HepG2 (cell line): ENCODE data around the gene ARTN. TPM values are rescaled to one million over a fixed set of nuclear protein-coding genes. Genes with fewer than 3 reads are reported as not detected.

Source experiments
- CREB1 ChIP-seq, 2 experiments: fragments of 450-650 bp in 1 of 2; IDR thresholded peaks; 2 replicates each; pipeline ENCODE4 v1.6.1; 2016 to 2017; ENCODE audit warnings: control low read depth in 1 of 2, mild to moderate bottlenecking in 1 of 2, missing compliant biosample characterization in 1 of 2, missing genetic modification characterization in 1 of 2
- ELF3 ChIP-seq: IDR thresholded peaks from 2 replicates; pipeline ENCODE4 v1.6.1; 2016; ENCODE audit warnings: missing genetic modification reagents, missing compliant biosample characterization
- GTF3A ChIP-seq: sonication (generic); formaldehyde crosslinking; conservative IDR thresholded peaks from 2 replicates; pipeline ENCODE4 v1.4.0; 2020; ENCODE audit warnings: mild to moderate bottlenecking, missing genetic modification reagents
- HDAC2 ChIP-seq: sonication (generic); formaldehyde crosslinking; IDR thresholded peaks from 2 replicates; pipeline ENCODE4 v1.4.0; 2020; ENCODE audit warnings: missing genetic modification reagents
- HHEX ChIP-seq: IDR thresholded peaks from 2 replicates; pipeline ENCODE4 v1.6.1; 2016; ENCODE audit warnings: control low read depth
- HNF4A ChIP-seq: sonication (generic); formaldehyde crosslinking; IDR thresholded peaks from 2 replicates; pipeline ENCODE4 v1.4.0; 2020; ENCODE audit warnings: missing genetic modification reagents
- HNF4G ChIP-seq, 2 experiments: sonication (generic) in 1 of 2; formaldehyde crosslinking in 1 of 2; IDR thresholded peaks; 2 replicates each; pipeline versions ENCODE4 v1.4.0 to v1.6.1; 2011 to 2020; ENCODE audit warnings: borderline replicate concordance in 2 of 2, low read depth in 2 of 2, mild to moderate bottlenecking in 2 of 2, low read length in 1 of 2, missing genetic modification reagents in 1 of 2, moderate library complexity in 1 of 2
- IRX3 ChIP-seq: sonication (generic); formaldehyde crosslinking; IDR thresholded peaks from 2 replicates; pipeline ENCODE4 v1.8.1; 2023; ENCODE audit warnings: mild to moderate bottlenecking, low read depth, missing genetic modification reagents, borderline replicate concordance
- KLF6 ChIP-seq: IDR thresholded peaks from 2 replicates; pipeline ENCODE4 v1.8.0; 2016; ENCODE audit warnings: missing biosample characterization, missing genetic modification reagents
- KMT2B ChIP-seq: IDR thresholded peaks from 2 replicates; pipeline ENCODE4 v1.6.1; 2016; ENCODE audit warnings: missing genetic modification reagents, missing compliant biosample characterization
- MBD4 ChIP-seq: IDR thresholded peaks from 2 replicates; pipeline ENCODE4 v1.6.1; 2012; ENCODE audit warnings: low read length, inconsistent platforms, borderline replicate concordance
- MED13 ChIP-seq: sonication (generic); formaldehyde crosslinking; IDR thresholded peaks from 2 replicates; pipeline ENCODE4 v1.5.0; 2020; ENCODE audit warnings: missing genetic modification reagents
- PTBP1 ChIP-seq: fragments of 200-400 bp; formaldehyde crosslinking; IDR thresholded peaks from 2 replicates; pipeline ENCODE4 v1.6.1; 2018; ENCODE audit warnings: low read length, low read depth; ENCODE audit not compliant: poor library complexity, severe bottlenecking
- SALL1 ChIP-seq: sonication (generic); formaldehyde crosslinking; IDR thresholded peaks from 2 replicates; pipeline ENCODE4 v1.8.0; 2022; ENCODE audit warnings: mild to moderate bottlenecking, missing genetic modification reagents
- SOX13 ChIP-seq, 3 experiments: fragments of 450-650 bp in 1 of 3; sonication (generic) in 1 of 3; formaldehyde crosslinking in 1 of 3; IDR thresholded peaks in 2 of 3; conservative IDR thresholded peaks in 1 of 3; 2 replicates each; pipeline versions ENCODE4 v1.5.0 to v1.6.1; 2016 to 2020; ENCODE audit warnings: antibody characterized with exemption in 1 of 3, mild to moderate bottlenecking in 1 of 3, missing compliant biosample characterization in 1 of 3, missing genetic modification reagents in 1 of 3, moderate library complexity in 1 of 3
- SOX5 ChIP-seq: IDR thresholded peaks from 2 replicates; pipeline ENCODE4 v1.6.1; 2016; ENCODE audit warnings: borderline replicate concordance
- U2AF1 ChIP-seq: fragments of 200-400 bp; formaldehyde crosslinking; optimal IDR thresholded peaks from 2 replicates; pipeline ENCODE3; 2017; ENCODE audit warnings: mild to moderate bottlenecking, low read depth, low read length
- ZFP36 ChIP-seq: fragments of 150-350 bp; IDR thresholded peaks from 2 replicates; pipeline ENCODE4 v1.6.1; 2018; ENCODE audit warnings: borderline replicate concordance, low read length, low read depth; ENCODE audit not compliant: partially characterized antibody
- ZNF10 ChIP-seq: sonication (generic); formaldehyde crosslinking; IDR thresholded peaks from 2 replicates; pipeline ENCODE4 v1.4.0; 2020; ENCODE audit warnings: mild to moderate bottlenecking, low read depth, missing genetic modification reagents, borderline replicate concordance
- ZNF329 ChIP-seq: sonication (generic); formaldehyde crosslinking; IDR thresholded peaks from 2 replicates; pipeline ENCODE4 v1.9.0; 2021; ENCODE audit warnings: low read depth, mild to moderate bottlenecking, missing genetic modification reagents
- ZNF335 ChIP-seq: sonication (generic); formaldehyde crosslinking; IDR thresholded peaks from 2 replicates; pipeline ENCODE4 v1.4.0; 2020; ENCODE audit warnings: missing genetic modification reagents
- ZNF792 ChIP-seq: IDR thresholded peaks from 2 replicates; pipeline ENCODE4 v1.6.1; 2016
- polyA plus RNA-seq, 8 experiments: library from polyadenylated mRNA; depleted of rRNA in 3 of 8; stranded (reverse) in 7 of 8; unstranded in 1 of 8; fragments of >200 nt; fragmentation: Illumina TruSeq in 4 of 8; extraction: Trizol in 4 of 8; gene quantifications; 2 replicates each; pipeline versions ENCODE4 v1.2.1 to v1.2.3, GENCODE V29; 2011 to 2016; ENCODE audit warnings: low read depth in 4 of 8, missing spikeins in 1 of 8, mixed read lengths in 1 of 8; ENCODE audit not compliant: insufficient read depth in 1 of 8
- total RNA-seq, 5 experiments: library from RNA; depleted of rRNA; stranded (reverse); fragments of >200 nt; fragmentation: Illumina TruSeq; extraction: Trizol; gene quantifications; 2 replicates each; pipeline ENCODE4 v1.2.3, GENCODE V29; 2016; ENCODE audit warnings: low read depth in 1 of 5
- TF ChIP-seq, protein P1 (sequence below): sonication (generic); formaldehyde crosslinking; IDR thresholded peaks from 2 replicates; pipeline ENCODE4 v1.4.0; 2020; ENCODE audit warnings: missing genetic modification reagents
- TF ChIP-seq, protein P2 (sequence below): sonication (generic); formaldehyde crosslinking; IDR thresholded peaks from 2 replicates; pipeline ENCODE4 v1.8.0; 2022; ENCODE audit warnings: low read depth, missing genetic modification reagents
- TF ChIP-seq, protein P3 (sequence below): sonication (generic); formaldehyde crosslinking; IDR thresholded peaks from 2 replicates; pipeline ENCODE4 v1.5.1; 2020; ENCODE audit warnings: missing genetic modification reagents, mild to moderate bottlenecking, borderline replicate concordance

The ARTN gene
- total and polyA plus RNA-seq, 2 of the 13 experiments (the other 11 are each of a cell fraction or from before 2014, with no cell fraction given) = 0.11 to 0.62 TPM

DNA sequence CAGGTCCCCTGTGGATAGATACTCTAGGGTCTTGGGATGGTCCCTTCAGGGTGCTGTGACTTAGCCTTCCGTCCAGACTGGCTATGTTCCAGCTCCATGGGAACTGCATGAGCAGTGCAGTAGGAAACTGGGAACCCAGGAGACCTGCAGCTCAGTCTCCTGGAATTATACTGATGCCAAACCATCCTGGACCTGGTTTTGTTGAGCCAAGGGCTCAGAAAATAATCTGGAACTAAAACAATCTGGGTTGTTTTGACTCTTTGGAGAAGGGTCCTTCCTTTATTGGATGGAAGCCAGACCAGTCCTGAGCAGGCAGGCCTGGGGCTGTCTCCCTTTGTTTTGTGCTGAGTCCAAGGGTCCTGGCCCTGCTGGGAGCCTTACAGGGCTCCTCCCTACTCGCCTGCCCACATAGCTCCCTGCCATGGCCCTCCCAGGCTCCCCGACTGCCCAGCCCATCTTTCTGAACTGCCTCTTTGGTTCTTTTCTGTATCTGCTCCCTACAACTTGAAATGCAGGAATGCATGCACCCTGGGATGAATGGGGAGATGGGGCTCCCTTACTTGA is 14.4 kb downstream of the ARTN start (continued):
- TF ChIP-seq, protein P1, sequence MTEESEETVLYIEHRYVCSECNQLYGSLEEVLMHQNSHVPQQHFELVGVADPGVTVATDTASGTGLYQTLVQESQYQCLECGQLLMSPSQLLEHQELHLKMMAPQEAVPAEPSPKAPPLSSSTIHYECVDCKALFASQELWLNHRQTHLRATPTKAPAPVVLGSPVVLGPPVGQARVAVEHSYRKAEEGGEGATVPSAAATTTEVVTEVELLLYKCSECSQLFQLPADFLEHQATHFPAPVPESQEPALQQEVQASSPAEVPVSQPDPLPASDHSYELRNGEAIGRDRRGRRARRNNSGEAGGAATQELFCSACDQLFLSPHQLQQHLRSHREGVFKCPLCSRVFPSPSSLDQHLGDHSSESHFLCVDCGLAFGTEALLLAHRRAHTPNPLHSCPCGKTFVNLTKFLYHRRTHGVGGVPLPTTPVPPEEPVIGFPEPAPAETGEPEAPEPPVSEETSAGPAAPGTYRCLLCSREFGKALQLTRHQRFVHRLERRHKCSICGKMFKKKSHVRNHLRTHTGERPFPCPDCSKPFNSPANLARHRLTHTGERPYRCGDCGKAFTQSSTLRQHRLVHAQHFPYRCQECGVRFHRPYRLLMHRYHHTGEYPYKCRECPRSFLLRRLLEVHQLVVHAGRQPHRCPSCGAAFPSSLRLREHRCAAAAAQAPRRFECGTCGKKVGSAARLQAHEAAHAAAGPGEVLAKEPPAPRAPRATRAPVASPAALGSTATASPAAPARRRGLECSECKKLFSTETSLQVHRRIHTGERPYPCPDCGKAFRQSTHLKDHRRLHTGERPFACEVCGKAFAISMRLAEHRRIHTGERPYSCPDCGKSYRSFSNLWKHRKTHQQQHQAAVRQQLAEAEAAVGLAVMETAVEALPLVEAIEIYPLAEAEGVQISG (CRISPR knock-in tag) = peak; percentile 38
- TF ChIP-seq ZNF329 (CRISPR knock-in tag) (no peak), SOX5 (CRISPR knock-in tag) (no peak), KMT2B (no peak), ELF3 (CRISPR knock-in tag) (no peak), U2AF1 (no peak), SALL1 (0 out of 2 replicates have a peak, but pooled peaks have one; percentile 12), ZNF335 (peak; percentile 93; the same call in 1 of the 2 replicates), MBD4 (no peak), IRX3 (no peak), GTF3A (CRISPR knock-in tag) (no peak), MED13 (no peak), KLF6 (CRISPR knock-in tag) (no peak), PTBP1 (no peak), CREB1 (IDR thresholded peaks at IDR 0.05) (no peak), CREB1 (CRISPR knock-in tag; IDR thresholded peaks at IDR 0.05) (no peak), HNF4A (CRISPR knock-in tag) (peak; percentile 58), ZNF10 (no peak), ZNF792 (CRISPR knock-in tag) (no peak), HHEX (CRISPR knock-in tag) (no peak), HDAC2 (CRISPR knock-in tag) (no peak; the same call in 1 of the 2 replicates), SOX13 (IDR thresholded peaks at IDR 0.05) (no peak), SOX13 (CRISPR knock-in tag; conservative IDR thresholded peaks at IDR 0.05 in 1 of 2, IDR thresholded peaks at IDR 0.05 in 1 of 2) (peak in 1 of 2 experiments; percentile 19; a peak in 1 of 4 replicates), HNF4G (IDR thresholded peaks at IDR 0.05; ENCODE audit: borderline replicate concordance, low read depth, low read length) (peak; percentile 27; the same call in 1 of the 2 replicates), HNF4G (CRISPR knock-in tag; IDR thresholded peaks at IDR 0.05; ENCODE audit: borderline replicate concordance, low read depth) (no peak), ZFP36 (no peak)
- TF ChIP-seq, protein P2, sequence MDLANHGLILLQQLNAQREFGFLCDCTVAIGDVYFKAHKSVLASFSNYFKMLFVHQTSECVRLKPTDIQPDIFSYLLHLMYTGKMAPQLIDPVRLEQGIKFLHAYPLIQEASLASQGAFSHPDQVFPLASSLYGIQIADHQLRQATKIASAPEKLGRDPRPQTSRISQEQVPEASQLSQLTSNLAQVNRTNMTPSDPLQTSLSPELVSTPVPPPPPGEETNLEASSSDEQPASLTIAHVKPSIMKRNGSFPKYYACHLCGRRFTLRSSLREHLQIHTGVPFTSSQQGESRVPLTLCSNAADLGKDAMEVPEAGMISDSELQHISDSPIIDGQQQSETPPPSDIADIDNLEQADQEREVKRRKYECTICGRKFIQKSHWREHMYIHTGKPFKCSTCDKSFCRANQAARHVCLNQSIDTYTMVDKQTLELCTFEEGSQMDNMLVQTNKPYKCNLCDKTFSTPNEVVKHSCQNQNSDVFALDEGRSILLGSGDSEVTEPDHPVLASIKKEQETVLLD (CRISPR knock-in tag) = no peak
- TF ChIP-seq, protein P3, sequence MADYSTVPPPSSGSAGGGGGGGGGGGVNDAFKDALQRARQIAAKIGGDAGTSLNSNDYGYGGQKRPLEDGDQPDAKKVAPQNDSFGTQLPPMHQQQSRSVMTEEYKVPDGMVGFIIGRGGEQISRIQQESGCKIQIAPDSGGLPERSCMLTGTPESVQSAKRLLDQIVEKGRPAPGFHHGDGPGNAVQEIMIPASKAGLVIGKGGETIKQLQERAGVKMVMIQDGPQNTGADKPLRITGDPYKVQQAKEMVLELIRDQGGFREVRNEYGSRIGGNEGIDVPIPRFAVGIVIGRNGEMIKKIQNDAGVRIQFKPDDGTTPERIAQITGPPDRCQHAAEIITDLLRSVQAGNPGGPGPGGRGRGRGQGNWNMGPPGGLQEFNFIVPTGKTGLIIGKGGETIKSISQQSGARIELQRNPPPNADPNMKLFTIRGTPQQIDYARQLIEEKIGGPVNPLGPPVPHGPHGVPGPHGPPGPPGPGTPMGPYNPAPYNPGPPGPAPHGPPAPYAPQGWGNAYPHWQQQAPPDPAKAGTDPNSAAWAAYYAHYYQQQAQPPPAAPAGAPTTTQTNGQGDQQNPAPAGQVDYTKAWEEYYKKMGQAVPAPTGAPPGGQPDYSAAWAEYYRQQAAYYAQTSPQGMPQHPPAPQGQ = no peak
